SK-N-MC (cell line): ENCODE measurements around the gene DRC3.

ENCODE experiments used
- DNase-seq: peaks from one replicate; pipeline ENCODE4 v3.0.0-alpha.2; 2011; ENCODE audit warnings: low read depth, low spot score
- H3K27ac ChIP-seq: fragments of 200-600 bp; sonication (generic); 2 replicates; pipeline ENCODE4 v1.5.1; 2016; ENCODE audit warnings: mixed run types
- H3K36me3 ChIP-seq: fragments of 200-600 bp; sonication (generic); 2 replicates; pipeline ENCODE4 v1.6.1; 2017; ENCODE audit warnings: antibody characterized with exemption, low read length, mixed read lengths; ENCODE audit not compliant: insufficient read depth
- H3K4me3 ChIP-seq: fragments of 200-600 bp; sonication (generic); 2 replicates; pipeline ENCODE4 v1.5.1; 2016
- H3K9ac ChIP-seq: fragments of 200-600 bp; sonication (generic); 2 replicates; pipeline ENCODE4 v1.8.0; 2017; ENCODE audit warnings: mixed run types, mixed read lengths; ENCODE audit not compliant: insufficient read length
- H3K9me3 ChIP-seq: fragments of 200-600 bp; sonication (generic); 2 replicates; pipeline ENCODE4 v1.6.1; 2017; ENCODE audit warnings: low read depth, mild to moderate bottlenecking, antibody characterized with exemption, low read length, moderate library complexity, mixed read lengths
- EZH2 ChIP-seq: fragments of 200-600 bp; sonication (generic); IDR thresholded peaks from one replicate; pipeline ENCODE4 v1.6.1; 2017; ENCODE audit warnings: antibody characterized with exemption
- FOXP2 ChIP-seq: optimal IDR thresholded peaks from 2 replicates; pipeline ENCODE3; 2011; ENCODE audit warnings: mild to moderate bottlenecking, moderate library complexity; ENCODE audit not compliant: insufficient read depth; ENCODE audit errors: extremely low read length, control extremely low read depth
- POLR2AphosphoS5 ChIP-seq: IDR thresholded peaks from 2 replicates; pipeline ENCODE4 v1.6.1; 2012; ENCODE audit warnings: mild to moderate bottlenecking, low read depth, low read length, borderline replicate concordance

DRC3 gene

GRCh38 chr17:17983776-17984175, 11.1 kb downstream of the DRC3 start:
- H3K27ac ChIP-seq, result no peak overlapping the region
- TF ChIP-seq POLR2AphosphoS5 (no peak), EZH2 (no peak), FOXP2 (no peak)
- H3K4me3 ChIP-seq, result no peak overlapping the region
- H3K9ac ChIP-seq, result no peak overlapping the region
- H3K36me3 ChIP-seq, result no peaks in the 10 kb centered on the region
- DNase-seq, result no peak
- no peaks in the 10 kb centered on the region for H3K9me3 ChIP-seq

- Histone ChIP-seq H3K27ac (no peak overlapping the region), H3K9ac (no peak overlapping the region), H3K36me3 (no peaks in the 10 kb centered on the region), H3K9me3 (no peaks in the 10 kb centered on the region), H3K4me3 (no peak overlapping the region)
- TF ChIP-seq EZH2 (no peak), POLR2AphosphoS5 (no peak)
- no peak for DNase-seq
Observed at GRCh38 chr17:17985153-17985552, 12.5 kb downstream of the DRC3 start.

- TF ChIP-seq FOXP2 (no peak), POLR2AphosphoS5 (no peak), EZH2 (no peak)
- no peaks in the 10 kb centered on the region for H3K36me3 ChIP-seq
- no peak for DNase-seq
- H3K4me3 ChIP-seq, result no peak overlapping the region
- H3K27ac ChIP-seq, result no peak overlapping the region
- no peak overlapping the region for H3K9ac ChIP-seq
- no peaks in the 10 kb centered on the region for H3K9me3 ChIP-seq
Observed at GRCh38 chr17:17985555-17985954, 12.9 kb downstream of the DRC3 start.

GRCh38 chr17:17987187-17987896, 14.7 kb downstream of the DRC3 start:
- TF ChIP-seq POLR2AphosphoS5 (no peak), FOXP2 (no peak), EZH2 (no peak)
- Histone ChIP-seq H3K36me3 (no peaks in the 10 kb centered on the region), H3K9ac (no peak overlapping the region), H3K9me3 (no peaks in the 10 kb centered on the region), H3K27ac (no peak overlapping the region), H3K4me3 (no peak overlapping the region)
- no peak for DNase-seq

GRCh38 chr17:17987901-17988300, 15.2 kb downstream of the DRC3 start:
- Histone ChIP-seq H3K36me3 (no peaks in the 10 kb centered on the region), H3K9ac (no peak overlapping the region), H3K4me3 (no peak overlapping the region), H3K9me3 (no peaks in the 10 kb centered on the region), H3K27ac (no peak overlapping the region)
- no peak for TF ChIP-seq POLR2AphosphoS5
- no peak for TF ChIP-seq FOXP2
- TF ChIP-seq EZH2, result no peak
- no peak for DNase-seq

- Histone ChIP-seq H3K27ac (no peak overlapping the region), H3K4me3 (no peak overlapping the region), H3K9me3 (no peaks in the 10 kb centered on the region), H3K9ac (no peak overlapping the region), H3K36me3 (no peaks in the 10 kb centered on the region)
- no peak for TF ChIP-seq FOXP2
- no peak for TF ChIP-seq POLR2AphosphoS5
- TF ChIP-seq EZH2, result no peak
- no peak for DNase-seq
Observed at GRCh38 chr17:17988427-17988945, 15.8 kb downstream of the DRC3 start.

GRCh38 chr17:17989081-17989480, 16.4 kb downstream of the DRC3 start:
- H3K36me3 ChIP-seq, result no peaks in the 10 kb centered on the region

GRCh38 chr17:17989618-17990017, 17.0 kb downstream of the DRC3 start:
- TF ChIP-seq EZH2 (no peak), POLR2AphosphoS5 (no peak), FOXP2 (no peak)

More at GRCh38 chr17:17989081-17989480, 16.4 kb downstream of the DRC3 start:
- TF ChIP-seq POLR2AphosphoS5, result no peak
- TF ChIP-seq FOXP2, result no peak
- no peak for TF ChIP-seq EZH2
- H3K27ac ChIP-seq, result no peak overlapping the region
- no peak for DNase-seq
- H3K9me3 ChIP-seq, result no peaks in the 10 kb centered on the region
- H3K9ac ChIP-seq, result no peak overlapping the region
- H3K4me3 ChIP-seq, result no peak overlapping the region

GRCh38 chr17:17990282-17990681, 17.6 kb downstream of the DRC3 start:
- TF ChIP-seq EZH2 (no peak), POLR2AphosphoS5 (no peak), FOXP2 (no peak)
- no peak overlapping the region for H3K9ac ChIP-seq
- no peak overlapping the region for H3K27ac ChIP-seq
- H3K4me3 ChIP-seq, result no peak overlapping the region
- H3K36me3 ChIP-seq, result no peaks in the 10 kb centered on the region
- no peak for DNase-seq
- no peaks in the 10 kb centered on the region for H3K9me3 ChIP-seq

More at GRCh38 chr17:17989618-17990017, 17.0 kb downstream of the DRC3 start:
- H3K36me3 ChIP-seq, result no peaks in the 10 kb centered on the region
- no peaks in the 10 kb centered on the region for H3K9me3 ChIP-seq
- no peak overlapping the region for H3K27ac ChIP-seq
- no peak for DNase-seq
- H3K9ac ChIP-seq, result no peak overlapping the region
- no peak overlapping the region for H3K4me3 ChIP-seq
